G401 (cell line): ENCODE results near the gene DGKB. TPM values are rescaled to one million over a fixed set of nuclear protein-coding genes. Genes with fewer than 3 reads are reported as not detected.
"Not testable (repeated sequence)": the region's sequence is repeated elsewhere in the genome, so short reads cannot be mapped to it uniquely, and the experiment has no call there.

Experiments
- DNase-seq: peaks from one replicate; pipeline ENCODE4 v3.0.0-alpha.2; 2015; ENCODE audit warnings: low spot score
- in situ Hi-C: cut with HindIII; loops from 2 replicates; pipeline ENCODE4 v1.10.0; 2016; ENCODE audit warnings: low sequenced_read_pairs, mixed read lengths
- total RNA-seq: library from RNA; depleted of rRNA; stranded (reverse); fragments of >200 nt; shearing (Covaris generic); gene quantifications from 2 replicates; pipeline ENCODE4 v1.2.3, GENCODE V29; 2014

Gene DGKB
- total RNA-seq, 1 experiment from 2014 or later = not detected

- in situ Hi-C loops = no loop called here
- DNase-seq = no peak
Measured at GRCh38 chr7:14542624-14543023, 359.9 kb downstream of the DGKB start.

GRCh38 chr7:14521183-14521582, 381.4 kb downstream of the DGKB start:
- in situ Hi-C loops = no loop called here
- no peak for DNase-seq

GRCh38 chr7:14510268-14510667, 392.3 kb downstream of the DGKB start:
- no peak for DNase-seq
- in situ Hi-C loops = no loop called here

GRCh38 chr7:14507617-14508016, 394.9 kb downstream of the DGKB start:
- in situ Hi-C loops = no loop called here
- DNase-seq = peak; percentile 90

- DNase-seq = no peak
- in situ Hi-C loops = no loop called here
Measured at GRCh38 chr7:14505906-14506305, 396.6 kb downstream of the DGKB start.

GRCh38 chr7:14504134-14504533, 398.4 kb downstream of the DGKB start:
- in situ Hi-C loops = no loop called here
- DNase-seq = no peak

- peak; percentile 22 for DNase-seq
- in situ Hi-C loops = no loop called here
Measured at GRCh38 chr7:14503623-14504022, 398.9 kb downstream of the DGKB start.

GRCh38 chr7:14501436-14501835, 401.1 kb downstream of the DGKB start:
- no peak for DNase-seq
- in situ Hi-C loops = no loop called here

- no peak for DNase-seq
- in situ Hi-C loops = no loop called here
Measured at GRCh38 chr7:14497390-14497789, 405.2 kb downstream of the DGKB start.

- in situ Hi-C loops = no loop called here
Measured at GRCh38 chr7:14495633-14496032, 406.9 kb downstream of the DGKB start.

GRCh38 chr7:14487701-14488395, 414.7 kb downstream of the DGKB start:
- in situ Hi-C loops = no loop called here
- DNase-seq = no peak

More at GRCh38 chr7:14495633-14496032, 406.9 kb downstream of the DGKB start:
- no peak for DNase-seq

- no peak for DNase-seq
- in situ Hi-C loops = no loop called here
Measured at GRCh38 chr7:14483663-14484062, 418.9 kb downstream of the DGKB start.

GRCh38 chr7:14480281-14480680, 422.3 kb downstream of the DGKB start:
- no peak for DNase-seq
- in situ Hi-C loops = no loop called here

GRCh38 chr7:14478834-14479510, 423.6 kb downstream of the DGKB start:
- DNase-seq = no peak
- in situ Hi-C loops = no loop called here

- in situ Hi-C loops, DNase-seq: not testable (repeated sequence)
Measured at GRCh38 chr7:14461716-14462115, 440.8 kb downstream of the DGKB start.

GRCh38 chr7:14458846-14459245, 443.7 kb downstream of the DGKB start:
- DNase-seq, in situ Hi-C loops: not testable (repeated sequence)

GRCh38 chr7:14457568-14458453, 444.7 kb downstream of the DGKB start:
- in situ Hi-C loops = no loop called here
- peak; percentile 89 for DNase-seq

GRCh38 chr7:14449291-14449690, 453.3 kb downstream of the DGKB start:
- peak; percentile 8 for DNase-seq
- in situ Hi-C loops = no loop called here

- in situ Hi-C loops = no loop called here
- no peak for DNase-seq
Measured at GRCh38 chr7:14446829-14447228, 455.7 kb downstream of the DGKB start.

- in situ Hi-C loops = no loop called here
- DNase-seq = no peak
Measured at GRCh38 chr7:14446219-14446618, 456.3 kb downstream of the DGKB start.
